OCI-LY7 (cell line): ENCODE results near the gene ZCCHC4.

Source experiments
- CTCF ChIP-seq: fragments of 200-600 bp; sonication (generic); conservative IDR thresholded peaks from 2 replicates; pipeline ENCODE4 v1.5.1; 2014; ENCODE audit warnings: mild to moderate bottlenecking, antibody characterized with exemption, low read length, moderate library complexity, mixed read lengths
- EZH2phosphoT487 ChIP-seq: fragments of 200-600 bp; sonication (generic); IDR thresholded peaks from 2 replicates; pipeline ENCODE4 v1.6.1; 2018; ENCODE audit warnings: low read depth, borderline replicate concordance, mild to moderate bottlenecking, mixed run types, antibody characterized with exemption, low read length, moderate library complexity, mixed read lengths

GRCh38 chr4:25368315-25368714 lies 55.7 kb downstream of the ZCCHC4 start:
- TF ChIP-seq EZH2phosphoT487 = no peak
- no peak for TF ChIP-seq CTCF
